HG03060 (cell line): ENCODE results near the gene ALK.

Experiments used
- ATAC-seq: cut with Tn5 transposase; IDR thresholded peaks from one replicate; pipeline ENCODE4 v1.9.1; 2021; ENCODE audit warnings: low read depth, moderate number of reproducible peaks; ENCODE audit not compliant: unreplicated experiment

ALK gene

DNA sequence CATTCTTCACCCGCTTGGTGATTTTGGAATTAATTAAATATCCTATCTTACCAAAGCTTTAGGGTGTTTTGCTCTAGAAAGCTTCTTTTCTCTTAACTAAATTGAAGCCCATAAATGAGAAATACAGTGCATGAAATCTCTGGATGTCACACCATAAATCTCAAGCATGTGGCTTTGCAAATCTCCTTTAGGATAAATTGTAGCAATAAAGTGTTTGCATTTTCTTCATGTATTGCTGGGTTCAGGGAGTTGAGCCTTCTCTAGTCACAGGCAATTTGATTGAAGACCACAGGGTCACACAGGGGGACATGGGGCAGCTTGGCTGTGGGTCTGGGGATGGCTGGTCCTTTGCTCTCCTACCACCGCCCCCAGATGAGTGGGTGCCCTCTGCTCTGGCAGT lies 442.0 kb downstream of the ALK start:
- ATAC-seq = no peak

DNA sequence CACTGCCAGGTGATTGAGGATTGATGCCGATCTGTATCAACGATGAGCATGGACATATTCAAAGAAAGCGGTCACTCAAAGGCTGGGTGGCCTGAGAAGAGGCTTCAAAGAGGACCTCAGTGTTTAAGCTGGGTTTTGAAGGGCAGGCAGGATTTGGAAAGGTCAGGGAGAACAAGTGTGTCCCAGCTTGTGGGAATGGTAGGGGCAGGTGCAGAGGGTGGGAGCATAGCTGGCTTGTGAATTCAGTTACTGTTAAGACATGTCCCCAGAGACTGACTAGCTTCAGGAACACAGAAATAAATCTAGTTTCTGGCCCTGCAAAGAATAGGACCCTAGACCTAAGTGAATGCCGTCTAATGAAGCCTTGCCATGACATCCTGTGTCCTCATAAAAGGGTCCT lies 442.7 kb downstream of the ALK start:
- ATAC-seq = no peak

DNA sequence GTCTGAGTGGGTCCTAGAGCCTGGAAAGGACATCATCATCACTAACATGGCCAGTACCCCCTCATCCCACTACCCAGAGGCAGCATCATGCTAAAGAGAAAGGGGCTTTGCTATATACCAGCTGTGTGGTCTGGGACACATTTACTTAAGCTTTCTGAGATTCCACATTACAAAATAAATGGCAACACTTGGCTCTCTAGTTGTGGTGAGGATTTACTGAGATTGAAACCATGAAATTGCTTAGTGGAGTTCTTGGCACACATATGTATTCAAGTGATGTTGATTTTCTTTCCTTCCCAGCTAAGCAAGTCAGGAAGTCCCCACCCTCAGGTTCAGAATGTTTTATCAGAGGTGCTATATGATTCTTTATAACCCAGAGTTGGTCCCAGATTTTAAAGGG lies 444.2 kb downstream of the ALK start:
- no peak for ATAC-seq

DNA sequence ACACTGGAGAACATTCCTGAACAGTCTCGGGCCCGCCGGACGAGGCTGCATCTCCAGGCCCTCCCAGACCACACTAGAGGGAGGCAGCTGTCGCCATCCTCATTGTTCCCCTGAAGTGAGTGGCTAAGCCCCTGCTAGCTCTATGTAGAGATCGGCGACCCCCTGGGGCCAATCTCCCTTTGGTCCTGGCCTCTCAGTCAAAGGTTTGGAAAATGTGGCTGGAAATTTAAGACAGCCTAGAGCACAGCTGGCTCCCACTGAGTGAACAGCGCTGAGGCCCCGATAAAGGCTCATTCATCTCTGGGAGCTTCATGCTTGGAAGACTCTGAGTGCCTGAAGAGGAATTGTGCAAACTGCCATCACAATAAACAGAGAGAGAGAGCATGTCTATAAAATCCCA lies 445.9 kb downstream of the ALK start:
- no peak for ATAC-seq

DNA sequence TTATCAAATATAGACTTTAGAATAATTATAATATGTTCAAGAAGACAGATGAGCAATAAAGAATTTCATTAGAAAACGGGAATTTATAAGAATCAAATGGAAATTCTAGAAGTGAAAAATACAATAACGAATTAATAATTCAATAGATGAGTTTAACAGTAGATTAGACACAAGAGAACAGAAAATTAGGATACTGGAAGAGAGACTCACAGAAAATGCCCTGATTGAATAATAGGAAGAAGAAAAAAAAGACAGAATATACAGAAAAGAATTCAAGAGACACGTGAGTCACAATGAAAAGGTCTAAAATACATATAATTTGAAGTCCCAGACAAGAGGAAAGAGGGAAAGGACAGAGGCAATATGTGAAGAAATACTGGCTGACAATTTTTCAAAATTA lies 451.4 kb downstream of the ALK start:
- ATAC-seq = no peak

DNA sequence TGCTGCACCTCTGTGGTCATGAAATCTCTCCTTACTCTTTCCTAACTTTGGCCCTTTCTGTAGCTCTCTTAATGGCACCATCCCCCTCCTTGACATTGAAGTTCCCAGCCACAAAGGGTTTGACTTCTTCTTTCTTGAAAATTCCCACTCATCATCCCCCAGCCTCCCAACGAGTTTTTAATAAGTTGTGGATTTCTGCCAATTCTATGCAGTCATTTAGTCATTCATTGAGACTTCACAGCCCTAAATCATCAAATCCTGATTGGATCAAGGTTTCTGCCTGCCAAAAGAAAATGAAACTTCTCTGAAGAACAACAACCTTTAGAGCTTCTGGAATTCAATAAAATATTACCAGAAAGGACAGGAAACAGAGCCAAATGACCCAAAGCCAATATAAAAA lies 451.9 kb downstream of the ALK start:
- no peak for ATAC-seq

DNA sequence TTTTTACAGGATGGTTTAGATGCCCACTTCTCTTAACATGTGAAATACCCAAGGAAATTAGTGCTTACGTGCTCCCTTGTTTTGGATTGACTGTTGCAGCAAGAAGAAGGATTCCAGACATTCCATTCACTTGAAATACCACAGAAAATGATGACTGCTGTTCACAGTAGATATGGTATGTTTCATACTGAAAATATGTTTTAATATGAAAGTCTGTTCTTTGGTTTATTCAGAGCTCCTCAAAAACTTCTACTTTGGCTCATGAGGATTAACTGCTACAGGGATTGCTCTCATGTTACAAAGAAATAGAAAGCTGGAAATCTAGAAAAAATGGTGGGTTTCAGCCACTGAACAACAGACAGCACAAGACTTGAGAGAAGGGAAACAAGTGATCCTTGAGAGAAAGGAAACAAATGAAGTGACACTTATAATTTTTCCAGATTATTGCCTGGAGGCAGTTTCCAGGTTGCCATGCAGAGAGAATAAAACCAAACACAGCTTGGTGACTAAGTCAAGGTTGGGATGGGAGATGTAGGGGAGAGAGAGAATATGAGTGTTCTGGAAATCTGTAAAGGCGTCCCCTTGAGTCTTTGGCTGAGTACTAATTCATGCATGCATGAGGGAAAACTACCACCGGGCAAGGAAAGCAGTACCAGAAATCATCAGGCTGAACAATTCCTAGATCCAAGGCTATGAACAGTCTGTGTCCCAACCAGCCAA lies 458.0 kb downstream of the ALK start:
- no peak for ATAC-seq

DNA sequence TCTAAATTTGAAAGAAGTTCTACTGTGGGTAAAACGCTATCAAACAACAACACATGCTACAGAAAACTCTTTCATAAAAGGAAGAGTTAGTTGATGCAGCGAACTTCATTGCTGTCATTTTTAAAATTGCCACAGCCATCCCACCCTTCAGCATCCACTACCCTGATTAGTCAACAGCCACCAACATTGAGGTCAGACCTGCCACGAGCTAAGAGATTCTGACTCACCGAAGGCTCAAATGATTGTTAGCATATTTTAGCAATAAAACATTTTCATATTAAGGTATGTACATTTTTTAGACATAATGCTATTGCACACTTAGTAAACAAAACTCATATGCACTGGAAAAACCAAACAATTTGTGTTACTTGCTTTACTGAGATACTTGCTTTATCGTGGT lies 459.1 kb downstream of the ALK start:
- ATAC-seq = no peak

DNA sequence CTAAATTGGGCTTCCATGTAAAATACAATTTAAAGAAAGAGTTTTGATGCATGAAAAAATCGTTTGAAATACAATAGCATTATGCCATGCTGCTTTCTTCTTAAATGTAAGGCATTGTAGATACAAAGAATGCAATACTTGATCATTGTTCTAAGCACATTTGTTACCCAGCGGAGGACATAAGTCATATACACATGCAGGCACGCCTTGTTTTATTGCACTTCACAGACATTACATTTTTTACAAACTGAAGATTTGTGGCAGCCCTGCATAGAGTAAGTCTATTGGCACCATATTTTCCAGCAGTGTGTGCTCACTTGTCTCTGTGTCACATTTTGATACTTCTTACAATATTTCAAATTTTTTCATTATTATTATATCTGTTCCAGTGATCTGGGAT lies 461.2 kb downstream of the ALK start:
- no peak for ATAC-seq

DNA sequence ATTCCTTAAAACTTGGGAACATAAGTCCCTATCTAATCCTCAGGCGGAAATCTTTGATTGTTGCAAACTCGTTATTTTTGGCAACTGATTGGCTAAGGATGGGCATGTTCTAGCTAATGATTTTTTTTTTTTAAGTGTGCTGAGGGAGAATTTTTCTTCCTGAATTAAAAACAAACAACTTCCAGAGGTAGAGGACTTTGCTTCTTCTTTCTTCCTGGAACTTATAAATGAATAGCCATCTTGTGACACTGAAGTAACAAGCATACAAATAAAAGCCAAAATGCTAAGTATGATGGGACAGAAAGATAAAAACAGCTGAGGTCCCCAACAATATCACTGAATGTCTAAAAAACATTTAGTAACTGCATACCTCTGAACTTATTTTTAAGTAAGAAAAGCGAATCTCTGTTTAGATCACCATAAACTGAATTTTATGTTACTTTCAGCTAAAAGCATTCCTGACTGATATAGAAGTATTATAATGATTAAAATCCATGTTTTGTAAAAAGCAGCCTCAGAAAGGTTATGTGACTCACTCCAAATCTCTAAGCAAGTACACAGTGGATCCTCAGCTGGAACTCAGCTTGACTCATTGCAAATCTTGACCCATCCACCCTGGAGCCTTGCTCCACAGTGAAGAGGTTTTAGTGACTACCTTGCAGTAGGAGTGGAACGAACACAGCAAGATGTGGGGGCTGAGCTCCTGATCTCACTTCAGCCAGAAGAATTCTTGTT lies 461.8 kb downstream of the ALK start:
- no peak for ATAC-seq

DNA sequence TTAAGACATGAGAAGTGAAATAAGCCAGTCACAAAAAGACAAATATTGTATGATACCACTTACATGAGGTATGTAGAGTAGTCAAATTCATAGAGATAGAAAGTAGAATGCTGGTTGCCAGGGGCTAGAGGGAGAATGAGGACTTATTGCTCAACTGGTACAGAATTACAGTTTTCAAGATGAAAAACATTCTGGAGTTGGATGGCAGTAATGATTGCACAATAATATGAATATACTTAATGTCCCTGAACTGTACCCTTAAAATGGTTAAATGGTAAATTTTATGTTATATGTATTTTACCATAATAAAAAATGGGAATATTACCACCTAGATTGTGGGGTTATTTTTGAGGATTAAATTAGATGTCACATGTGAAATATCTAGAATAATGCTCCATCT lies 465.0 kb downstream of the ALK start:
- no peak for ATAC-seq

DNA sequence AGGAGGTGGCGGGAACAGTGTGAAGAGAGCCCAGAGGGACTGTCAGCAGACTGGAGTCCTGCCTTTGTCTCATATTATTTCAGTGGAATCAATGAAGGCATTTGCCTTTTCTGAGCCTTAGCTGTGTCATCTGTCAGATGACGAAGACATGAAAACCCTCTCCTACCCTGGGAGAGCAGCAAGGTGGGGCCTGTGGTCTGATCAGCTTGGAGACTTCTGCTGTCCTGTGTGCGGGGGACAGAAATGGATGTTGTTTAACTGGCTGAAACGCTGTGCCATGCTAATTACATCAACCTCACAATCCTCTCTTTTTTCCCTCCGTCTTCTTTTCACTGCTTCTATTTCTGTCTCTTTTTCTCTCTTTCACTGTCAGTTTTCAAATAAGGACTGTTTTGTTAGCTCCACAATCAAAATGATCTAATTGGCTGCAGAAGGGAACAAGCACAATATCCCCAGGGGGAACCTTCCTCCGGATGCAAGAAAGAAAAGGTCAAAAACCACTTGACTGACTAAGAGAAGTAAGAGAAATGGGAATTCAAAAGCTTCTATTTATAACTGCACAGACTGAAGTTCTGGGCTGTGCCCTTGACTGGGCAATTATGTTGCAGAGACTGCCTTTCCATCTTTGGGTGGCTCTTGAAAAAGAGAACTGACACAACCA lies 466.1 kb downstream of the ALK start:
- no peak for ATAC-seq

DNA sequence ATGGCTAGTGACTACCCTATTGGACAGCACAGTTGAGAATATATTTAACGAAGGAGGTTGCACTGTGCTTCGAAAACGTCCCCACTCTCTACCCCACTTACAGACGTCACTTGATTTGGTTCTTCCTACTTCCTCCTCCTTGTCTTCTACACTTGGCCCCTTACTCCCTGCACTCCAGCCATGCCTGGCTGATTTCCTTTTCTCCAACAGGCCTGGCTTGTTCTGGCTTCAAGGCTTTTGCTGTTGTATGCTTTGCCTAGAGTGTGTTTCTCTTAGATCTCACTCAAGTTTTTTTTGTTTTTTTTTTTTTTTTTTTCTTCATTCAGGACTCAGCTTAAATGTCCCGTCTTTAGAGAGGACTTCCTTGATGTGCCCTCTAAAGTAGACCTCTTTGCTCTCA lies 469.4 kb downstream of the ALK start:
- no peak for ATAC-seq

DNA sequence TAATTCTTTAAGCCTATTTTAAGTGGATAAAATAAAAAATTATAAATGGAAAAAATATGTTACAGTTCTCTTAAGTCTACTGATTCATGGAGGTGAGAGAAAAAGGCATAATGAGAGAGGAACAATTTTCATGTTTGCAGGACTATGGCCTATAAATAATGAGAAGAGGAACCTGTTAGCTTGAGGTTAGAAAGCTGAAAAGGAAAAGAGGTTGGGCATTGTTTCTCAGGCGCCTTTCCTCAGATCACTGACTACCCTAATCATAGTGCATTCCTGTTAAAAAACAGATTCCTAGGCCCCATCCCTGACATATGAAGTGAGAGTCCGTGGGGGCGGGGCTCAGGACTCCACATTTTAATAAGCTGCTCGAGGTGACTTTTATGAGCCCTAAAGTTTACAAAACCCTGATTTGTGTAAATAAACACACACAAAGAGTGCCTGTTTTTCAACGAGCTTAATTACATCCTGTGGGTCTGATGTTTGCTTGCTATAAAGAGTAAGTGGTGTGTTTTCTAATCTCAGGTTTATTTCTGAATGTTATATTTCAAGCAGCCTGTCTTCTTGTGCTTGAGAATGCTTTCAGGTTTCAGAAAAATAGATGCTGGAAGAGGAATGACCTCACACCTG lies 470.7 kb downstream of the ALK start:
- ATAC-seq = no peak

DNA sequence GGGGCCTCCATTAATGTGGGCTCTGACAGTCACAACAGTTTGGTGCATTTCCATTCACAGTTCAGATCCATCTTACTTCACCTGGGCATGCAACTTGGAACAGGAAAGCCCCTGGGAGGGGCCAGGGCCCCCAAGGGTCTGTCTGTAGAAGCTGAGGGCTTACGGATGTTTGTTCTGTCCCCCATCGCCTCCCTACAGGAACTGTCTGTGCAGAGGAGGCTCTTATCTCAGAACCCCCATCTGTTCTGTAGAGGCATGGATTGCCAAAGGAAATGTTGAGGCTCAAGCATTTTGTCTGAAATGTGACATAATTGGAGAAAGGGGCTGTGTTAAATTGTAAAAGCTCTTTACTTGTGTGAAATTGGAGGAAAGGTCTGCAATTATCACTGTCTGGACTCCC lies 471.9 kb downstream of the ALK start:
- ATAC-seq = no peak

DNA sequence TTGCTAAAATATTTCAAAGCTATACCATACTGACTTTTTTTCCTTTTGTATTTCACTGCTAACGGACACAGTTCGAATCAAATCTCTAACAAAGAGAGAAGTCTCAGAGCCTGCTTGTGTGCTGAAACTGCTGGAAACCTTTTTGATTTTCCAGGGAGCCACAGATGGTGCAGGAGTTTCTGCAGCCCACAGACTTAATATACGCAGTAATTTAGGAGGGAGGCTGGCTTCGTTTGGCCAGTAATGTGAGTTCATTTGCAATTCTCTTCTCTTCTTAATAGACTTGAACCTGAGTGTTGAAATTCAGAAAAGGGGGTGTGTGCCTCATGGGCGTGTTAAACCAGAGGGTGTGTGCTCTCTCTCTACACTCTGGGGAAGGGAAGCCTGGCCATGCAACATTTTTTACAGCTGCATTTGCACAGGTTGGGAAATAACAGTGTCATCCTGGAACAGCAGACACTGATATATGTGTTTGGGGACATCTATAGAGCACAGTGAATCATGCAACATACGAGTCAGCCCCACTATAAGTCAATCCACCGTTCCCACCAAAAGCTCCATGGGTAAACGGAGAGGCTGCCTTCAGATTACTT lies 473.2 kb downstream of the ALK start:
- ATAC-seq = no peak

DNA sequence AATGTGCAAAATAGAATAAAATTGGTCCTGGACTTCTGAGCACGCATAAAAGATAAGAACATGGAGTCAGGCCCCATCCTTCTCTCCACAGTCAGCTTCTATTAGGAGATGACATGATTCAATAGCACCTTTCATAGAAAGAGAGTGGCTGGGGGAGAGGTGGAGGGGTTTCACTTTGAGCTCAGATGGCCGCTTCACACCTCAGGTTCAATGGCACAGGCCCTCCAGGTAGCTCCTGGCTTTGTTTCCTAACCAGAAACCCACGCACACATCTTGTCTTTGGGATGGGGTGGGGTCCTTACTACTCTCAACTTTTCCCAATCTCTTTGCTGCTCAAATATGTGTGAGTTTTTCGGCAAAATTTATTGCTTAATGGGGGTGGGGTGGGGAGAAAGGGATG lies 473.9 kb downstream of the ALK start:
- no peak for ATAC-seq

DNA sequence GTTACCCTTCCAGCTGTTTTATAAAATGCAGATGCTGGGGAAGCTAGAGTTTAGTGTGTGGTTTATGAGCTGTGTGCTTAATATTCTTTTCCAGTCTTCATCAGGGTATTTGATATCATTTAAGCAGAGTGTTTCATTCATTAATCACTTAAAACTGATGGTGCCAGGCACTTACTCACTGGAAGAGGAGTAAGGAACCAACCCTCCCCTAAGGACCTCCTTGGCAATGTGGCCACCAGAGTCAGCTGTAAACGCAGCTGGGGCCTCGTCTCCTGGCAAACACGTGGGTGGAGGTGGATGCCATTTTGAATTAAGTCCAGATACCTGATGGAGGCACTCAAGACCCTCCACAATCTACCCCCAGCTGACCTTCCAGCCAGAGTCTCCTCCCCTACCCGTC lies 474.5 kb downstream of the ALK start:
- no peak for ATAC-seq

DNA sequence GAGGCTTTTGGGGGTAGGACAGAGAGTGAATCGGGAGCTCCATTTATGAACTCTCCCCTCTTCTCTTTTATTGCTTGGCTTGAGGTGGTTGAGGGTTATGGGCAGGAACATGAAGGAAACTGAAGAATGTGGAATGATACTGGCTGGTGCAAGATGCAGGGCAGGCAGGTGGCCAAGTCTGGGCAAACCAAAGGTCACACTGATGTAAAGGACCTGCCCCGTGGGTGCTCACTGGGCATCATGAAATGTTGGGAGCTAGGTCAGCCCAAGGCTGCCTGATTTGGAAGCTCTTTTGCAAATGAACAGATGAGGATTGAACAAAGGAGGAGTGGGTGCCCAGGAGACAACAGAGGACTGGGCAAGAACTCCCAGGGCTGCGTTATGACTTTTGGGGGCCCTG lies 477.2 kb downstream of the ALK start:
- ATAC-seq = no peak

DNA sequence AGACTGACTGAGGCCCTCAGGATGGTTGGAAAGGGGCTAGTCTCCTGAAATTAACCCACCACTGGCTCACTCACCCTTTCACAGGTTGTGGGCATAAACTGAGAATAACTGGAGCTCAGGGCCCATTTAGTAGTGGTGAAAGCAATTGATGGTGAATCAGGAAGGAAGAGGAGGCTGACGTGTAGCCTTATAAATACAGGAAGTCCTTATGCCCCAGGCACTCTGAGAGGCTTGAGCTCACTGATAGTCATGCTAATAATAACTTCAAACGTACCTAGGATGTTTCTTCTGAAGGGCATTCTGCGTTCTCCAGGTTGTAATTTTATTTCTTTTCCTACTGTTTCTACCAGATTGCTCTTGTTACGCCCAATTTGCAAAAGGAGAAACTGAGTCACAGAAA lies 477.8 kb downstream of the ALK start:
- ATAC-seq = no peak

DNA sequence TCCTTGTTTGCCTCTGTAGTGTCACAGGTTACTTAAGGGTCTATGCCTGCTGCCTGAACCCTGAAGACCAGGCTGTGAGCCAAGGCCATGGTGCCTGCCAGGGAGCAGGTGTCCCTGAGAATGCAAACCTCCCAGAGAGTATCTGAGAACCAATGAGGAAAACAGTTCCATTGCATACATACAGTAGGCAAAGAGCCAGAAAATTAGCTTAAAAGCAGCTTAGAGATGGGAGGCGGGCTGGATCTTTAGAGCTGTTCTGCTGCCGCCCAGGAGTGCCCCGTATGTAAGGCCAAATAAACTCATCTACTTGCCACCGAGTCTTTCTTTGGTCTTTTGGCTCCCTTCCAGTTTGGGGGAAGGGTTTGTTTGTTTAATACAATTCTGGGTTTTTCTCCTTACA lies 478.2 kb downstream of the ALK start:
- ATAC-seq = no peak
